LNCaP clone FGC (cell line): ENCODE measurements around the gene TTC16.
"Not testable (repeated sequence)": the region's sequence is repeated elsewhere in the genome, so short reads cannot be mapped to it uniquely, and the experiment has no call there.

Experiments used
- DNase-seq: peaks from one replicate; pipeline ENCODE4 v3.0.0-alpha.2; 2011; ENCODE audit warnings: low read depth
- H3K4me3 ChIP-seq: 2 replicates; pipeline ENCODE4 v1.5.1; 2011; ENCODE audit warnings: mild to moderate bottlenecking, low read depth, low read length, control low read depth
- CTCF ChIP-seq: IDR thresholded peaks from 2 replicates; pipeline ENCODE4 v1.5.1; 2012; ENCODE audit warnings: mild to moderate bottlenecking; ENCODE audit not compliant: control insufficient read depth, insufficient read depth; ENCODE audit errors: extremely low read depth

Gene TTC16

GRCh38 chr9:127776195-127776923 lies 60.5 kb downstream of the TTC16 start:
- H3K4me3 ChIP-seq, result no peak overlapping the region
- no peak for TF ChIP-seq CTCF
- no peak for DNase-seq

GRCh38 chr9:127776924-127777289 lies 61.0 kb downstream of the TTC16 start:
- TF ChIP-seq CTCF, result no peak
- no peak overlapping the region for H3K4me3 ChIP-seq
- DNase-seq, result no peak

- no peak for TF ChIP-seq CTCF
- DNase-seq, result no peak
- H3K4me3 ChIP-seq, result no peak overlapping the region
Measured at GRCh38 chr9:127777368-127777980, 61.6 kb downstream of the TTC16 start.

- no peak for DNase-seq
- no peak within 1 kb of the TSS for H3K4me3 ChIP-seq
- no peak for TF ChIP-seq CTCF
Measured at GRCh38 chr9:127778280-127779135, 62.6 kb downstream of the TTC16 start, which contains the start of gene SH2D3C. SH2D3C (minus strand) TSS chr9:127778666; CDS start chr9:127778627, 39 bp downstream.

- no peak for DNase-seq
- no peak overlapping the region for H3K4me3 ChIP-seq
- no peak for TF ChIP-seq CTCF
Measured at GRCh38 chr9:127779136-127779981, 63.5 kb downstream of the TTC16 start.

GRCh38 chr9:127780126-127780885 lies 64.4 kb downstream of the TTC16 start:
- no peak overlapping the region for H3K4me3 ChIP-seq
- DNase-seq, result no peak
- no peak for TF ChIP-seq CTCF

GRCh38 chr9:127780909-127781308 lies 65.0 kb downstream of the TTC16 start:
- not testable (repeated sequence) for DNase-seq, H3K4me3 ChIP-seq
